GM19193 (cell line): ENCODE results near the gene EPHB2.

Source experiments
- POLR2A ChIP-seq: IDR thresholded peaks from 4 replicates; pipeline ENCODE4 v1.6.1; 2011; ENCODE audit not compliant: insufficient read depth, insufficient read length; ENCODE audit errors: extremely low read depth

The EPHB2 gene

GRCh38 chr1:22853651-22854185 is 143.1 kb downstream of the EPHB2 start:
- no peak for TF ChIP-seq POLR2A

- TF ChIP-seq POLR2A = no peak
Measured at GRCh38 chr1:22854688-22855565, 144.3 kb downstream of the EPHB2 start.

GRCh38 chr1:22855668-22856606 is 145.3 kb downstream of the EPHB2 start:
- TF ChIP-seq POLR2A = no peak

GRCh38 chr1:22857661-22858060 is 147.0 kb downstream of the EPHB2 start:
- TF ChIP-seq POLR2A = no peak

- TF ChIP-seq POLR2A = no peak
Measured at GRCh38 chr1:22860414-22860800, 149.8 kb downstream of the EPHB2 start.

- TF ChIP-seq POLR2A = no peak
Measured at GRCh38 chr1:22860883-22861385, 150.3 kb downstream of the EPHB2 start.

GRCh38 chr1:22861764-22862440 is 151.3 kb downstream of the EPHB2 start:
- TF ChIP-seq POLR2A = no peak

- TF ChIP-seq POLR2A = no peak
Measured at GRCh38 chr1:22862752-22863151, 152.1 kb downstream of the EPHB2 start.

- no peak for TF ChIP-seq POLR2A
Measured at GRCh38 chr1:22863766-22864165, 153.1 kb downstream of the EPHB2 start.

- TF ChIP-seq POLR2A = no peak
Measured at GRCh38 chr1:22864886-22865285, 154.2 kb downstream of the EPHB2 start.

GRCh38 chr1:22865736-22866135 is 155.1 kb downstream of the EPHB2 start:
- TF ChIP-seq POLR2A = no peak

- TF ChIP-seq POLR2A = no peak
Measured at GRCh38 chr1:22866868-22867267, 156.2 kb downstream of the EPHB2 start.

GRCh38 chr1:22868331-22868730 is 157.7 kb downstream of the EPHB2 start:
- no peak for TF ChIP-seq POLR2A

- no peak for TF ChIP-seq POLR2A
Measured at GRCh38 chr1:22869325-22869724, 158.7 kb downstream of the EPHB2 start.

- TF ChIP-seq POLR2A = no peak
Measured at GRCh38 chr1:22870201-22870871, 159.7 kb downstream of the EPHB2 start.
